22Rv1 (cell line): ENCODE data around the gene NRIP3.

Source experiments
- ZFX ChIP-seq: fragments of 450-650 bp; IDR thresholded peaks from 2 replicates; pipeline ENCODE4 v1.6.1; 2017; ENCODE audit warnings: antibody characterized with exemption, borderline replicate concordance
- TF ChIP-seq, protein P1 (sequence below): fragments of 450-650 bp; IDR thresholded peaks from 2 replicates; pipeline ENCODE4 v1.5.1; 2017; ENCODE audit warnings: mild to moderate bottlenecking

- TF ChIP-seq, protein P1, sequence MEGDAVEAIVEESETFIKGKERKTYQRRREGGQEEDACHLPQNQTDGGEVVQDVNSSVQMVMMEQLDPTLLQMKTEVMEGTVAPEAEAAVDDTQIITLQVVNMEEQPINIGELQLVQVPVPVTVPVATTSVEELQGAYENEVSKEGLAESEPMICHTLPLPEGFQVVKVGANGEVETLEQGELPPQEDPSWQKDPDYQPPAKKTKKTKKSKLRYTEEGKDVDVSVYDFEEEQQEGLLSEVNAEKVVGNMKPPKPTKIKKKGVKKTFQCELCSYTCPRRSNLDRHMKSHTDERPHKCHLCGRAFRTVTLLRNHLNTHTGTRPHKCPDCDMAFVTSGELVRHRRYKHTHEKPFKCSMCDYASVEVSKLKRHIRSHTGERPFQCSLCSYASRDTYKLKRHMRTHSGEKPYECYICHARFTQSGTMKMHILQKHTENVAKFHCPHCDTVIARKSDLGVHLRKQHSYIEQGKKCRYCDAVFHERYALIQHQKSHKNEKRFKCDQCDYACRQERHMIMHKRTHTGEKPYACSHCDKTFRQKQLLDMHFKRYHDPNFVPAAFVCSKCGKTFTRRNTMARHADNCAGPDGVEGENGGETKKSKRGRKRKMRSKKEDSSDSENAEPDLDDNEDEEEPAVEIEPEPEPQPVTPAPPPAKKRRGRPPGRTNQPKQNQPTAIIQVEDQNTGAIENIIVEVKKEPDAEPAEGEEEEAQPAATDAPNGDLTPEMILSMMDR: no peak
- TF ChIP-seq ZFX: no peak
These were observed 69.9 kb downstream of the NRIP3 start for GRCh38 chr11:8933931-8934330.
